GM21423 (cell line): ENCODE results near the gene LRMDA.

Experiments
- ATAC-seq: cut with Tn5 transposase; IDR thresholded peaks from one replicate; pipeline ENCODE4 v1.9.1; 2021; ENCODE audit warnings: mild to moderate bottlenecking, moderate library complexity; ENCODE audit not compliant: unreplicated experiment

The LRMDA gene

GRCh38 chr10:75935650-75936400 is 504.4 kb downstream of the LRMDA start:
- ATAC-seq = no peak

- no peak for ATAC-seq
These were observed 505.4 kb downstream of the LRMDA start for GRCh38 chr10:75936841-75937240.

- ATAC-seq = no peak
These were observed 506.4 kb downstream of the LRMDA start for GRCh38 chr10:75937823-75938222.

GRCh38 chr10:75938380-75939122 is 507.1 kb downstream of the LRMDA start:
- ATAC-seq = no peak

GRCh38 chr10:75939541-75939940 is 508.1 kb downstream of the LRMDA start:
- ATAC-seq = no peak

- ATAC-seq = no peak
These were observed 509.3 kb downstream of the LRMDA start for GRCh38 chr10:75940742-75941141.

- ATAC-seq = no peak
These were observed 509.9 kb downstream of the LRMDA start for GRCh38 chr10:75941223-75941801.

- ATAC-seq = no peak
These were observed 512.6 kb downstream of the LRMDA start for GRCh38 chr10:75944061-75944460.

- ATAC-seq = no peak
These were observed 517.2 kb downstream of the LRMDA start for GRCh38 chr10:75948583-75948982.

- ATAC-seq = no peak
These were observed 518.9 kb downstream of the LRMDA start for GRCh38 chr10:75950307-75950706.

- ATAC-seq = no peak
These were observed 519.7 kb downstream of the LRMDA start for GRCh38 chr10:75950997-75951589.

GRCh38 chr10:75951627-75952026 is 520.2 kb downstream of the LRMDA start:
- ATAC-seq = no peak

- no peak for ATAC-seq
These were observed 520.7 kb downstream of the LRMDA start for GRCh38 chr10:75952093-75952492.

GRCh38 chr10:75954486-75954885 is 523.1 kb downstream of the LRMDA start:
- no peak for ATAC-seq

GRCh38 chr10:75955973-75956502 is 524.6 kb downstream of the LRMDA start:
- ATAC-seq = no peak

- no peak for ATAC-seq
These were observed 525.2 kb downstream of the LRMDA start for GRCh38 chr10:75956624-75957023.

- ATAC-seq = no peak
These were observed 526.1 kb downstream of the LRMDA start for GRCh38 chr10:75957314-75958120.

GRCh38 chr10:75959209-75959608 is 527.8 kb downstream of the LRMDA start:
- no peak for ATAC-seq

GRCh38 chr10:75959912-75960311 is 528.5 kb downstream of the LRMDA start:
- ATAC-seq = no peak

- ATAC-seq = no peak
These were observed 531.1 kb downstream of the LRMDA start for GRCh38 chr10:75962395-75963061.
